D721Med (cell line): ENCODE results near the gene HBP1.
"Not testable (repeated sequence)": the region's sequence is repeated elsewhere in the genome, so short reads cannot be mapped to it uniquely, and the experiment has no call there.

Experiments used
- DNase-seq: peaks from one replicate; pipeline ENCODE4 v3.0.0; 2011; ENCODE audit warnings: low spot score; ENCODE audit not compliant: insufficient read length
- FAIRE-seq: peaks from 2 replicates; lab custom pipeline; 2011; peaks lifted over from hg19 to GRCh38; lab: Jason Lieb, UNC
- TF ChIP-seq, protein P1 (sequence below): IDR thresholded peaks from 2 replicates; pipeline ENCODE4 v1.5.1; 2012; ENCODE audit warnings: mild to moderate bottlenecking, control low read depth; ENCODE audit not compliant: insufficient read depth; ENCODE audit errors: missing control alignments

Gene HBP1

DNA sequence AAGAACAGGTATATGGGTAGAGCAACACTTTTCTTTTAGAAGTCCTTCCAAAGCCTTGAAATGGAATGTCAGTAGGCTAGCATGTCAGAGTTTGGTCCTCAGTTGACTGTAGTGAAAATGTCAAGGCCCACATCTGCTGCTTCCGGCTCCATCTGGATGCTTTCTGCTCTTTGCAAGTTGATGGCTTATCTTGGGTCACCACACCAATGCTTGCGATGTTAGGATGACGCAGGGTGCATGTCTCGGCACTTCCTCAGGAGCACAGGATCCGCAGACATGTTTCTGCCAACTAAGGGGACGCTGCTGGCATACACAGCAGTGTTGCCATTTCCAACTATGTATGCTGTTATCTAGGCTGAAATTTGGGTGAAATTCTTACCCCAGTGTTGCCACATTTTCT lies 14.0 kb upstream of the HBP1 start:
- FAIRE-seq (no peak), DNase-seq (no peak)
- TF ChIP-seq, protein P1, sequence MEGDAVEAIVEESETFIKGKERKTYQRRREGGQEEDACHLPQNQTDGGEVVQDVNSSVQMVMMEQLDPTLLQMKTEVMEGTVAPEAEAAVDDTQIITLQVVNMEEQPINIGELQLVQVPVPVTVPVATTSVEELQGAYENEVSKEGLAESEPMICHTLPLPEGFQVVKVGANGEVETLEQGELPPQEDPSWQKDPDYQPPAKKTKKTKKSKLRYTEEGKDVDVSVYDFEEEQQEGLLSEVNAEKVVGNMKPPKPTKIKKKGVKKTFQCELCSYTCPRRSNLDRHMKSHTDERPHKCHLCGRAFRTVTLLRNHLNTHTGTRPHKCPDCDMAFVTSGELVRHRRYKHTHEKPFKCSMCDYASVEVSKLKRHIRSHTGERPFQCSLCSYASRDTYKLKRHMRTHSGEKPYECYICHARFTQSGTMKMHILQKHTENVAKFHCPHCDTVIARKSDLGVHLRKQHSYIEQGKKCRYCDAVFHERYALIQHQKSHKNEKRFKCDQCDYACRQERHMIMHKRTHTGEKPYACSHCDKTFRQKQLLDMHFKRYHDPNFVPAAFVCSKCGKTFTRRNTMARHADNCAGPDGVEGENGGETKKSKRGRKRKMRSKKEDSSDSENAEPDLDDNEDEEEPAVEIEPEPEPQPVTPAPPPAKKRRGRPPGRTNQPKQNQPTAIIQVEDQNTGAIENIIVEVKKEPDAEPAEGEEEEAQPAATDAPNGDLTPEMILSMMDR, result no peak

- DNase-seq, FAIRE-seq: not testable (repeated sequence)
These were observed 13.1 kb upstream of the HBP1 start for GRCh38 chr7:107155726-107156125.

DNA sequence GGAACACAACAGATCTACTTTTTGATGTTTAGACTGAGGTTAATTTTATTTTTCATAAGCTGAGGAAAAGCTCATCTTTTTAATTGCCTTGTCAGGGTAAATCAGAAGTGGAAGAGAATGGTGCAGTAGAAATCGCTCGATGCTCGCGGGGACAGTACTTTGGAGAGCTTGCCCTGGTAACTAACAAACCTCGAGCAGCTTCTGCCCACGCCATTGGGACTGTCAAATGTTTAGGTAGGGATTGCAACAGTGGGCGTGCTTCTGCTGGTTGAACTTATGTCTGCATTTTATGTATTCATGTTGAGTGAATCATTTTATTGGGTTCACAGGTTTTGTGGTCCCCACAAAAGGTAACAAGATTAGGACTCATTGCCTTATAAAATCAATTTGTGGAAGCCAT lies 11.7 kb upstream of the HBP1 start:
- no peak for FAIRE-seq
- no peak for DNase-seq
- TF ChIP-seq, protein P1, result no peak

DNA sequence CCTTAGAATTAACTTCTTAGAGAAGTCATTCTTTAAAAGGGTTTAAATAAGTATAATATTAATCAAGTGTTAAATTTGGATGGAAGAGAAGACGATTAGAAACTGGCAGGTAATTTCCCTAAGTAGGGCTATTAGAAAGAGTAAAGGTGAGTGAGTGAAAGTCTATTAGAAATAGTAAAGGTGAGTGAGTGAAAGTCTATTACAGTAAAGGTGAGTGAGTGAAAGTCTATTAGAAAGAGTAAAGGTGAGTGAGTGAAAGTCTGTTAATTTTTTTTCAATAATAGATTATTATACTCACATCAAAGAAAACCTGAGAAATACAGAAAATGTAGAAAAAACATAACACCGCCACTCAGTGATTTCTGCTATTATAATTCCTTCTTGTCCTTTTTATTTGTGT lies 10.8 kb upstream of the HBP1 start:
- TF ChIP-seq, protein P1, result no peak
- no peak for FAIRE-seq
- no peak for DNase-seq

- TF ChIP-seq, protein P1, result no peak
- no peak for DNase-seq
- no peak for FAIRE-seq
These were observed 8.4 kb upstream of the HBP1 start for GRCh38 chr7:107160389-107160788.

DNA sequence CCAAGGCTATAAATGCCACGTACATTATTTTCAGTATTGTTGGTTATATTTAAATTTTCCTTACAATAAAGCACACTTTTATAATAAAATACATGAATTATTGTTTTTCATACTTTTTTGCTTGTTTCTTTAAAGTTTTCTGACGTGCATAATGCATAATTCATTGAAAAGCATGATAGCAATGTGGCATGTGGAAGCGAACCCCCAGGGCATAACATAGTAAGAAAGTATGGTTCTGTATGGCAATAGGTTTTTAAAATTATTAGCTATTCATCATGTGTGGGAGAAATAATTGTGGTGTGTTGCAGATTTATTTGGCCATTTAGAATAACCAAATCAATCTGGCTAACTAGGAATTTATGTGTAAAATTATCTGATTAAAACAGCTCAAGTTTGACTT lies 7.4 kb upstream of the HBP1 start:
- TF ChIP-seq, protein P1, result no peak
- no peak for FAIRE-seq
- no peak for DNase-seq

GRCh38 chr7:107162475-107162874 lies 6.3 kb upstream of the HBP1 start:
- TF ChIP-seq, protein P1, result no peak
- DNase-seq (no peak), FAIRE-seq (no peak)

DNA sequence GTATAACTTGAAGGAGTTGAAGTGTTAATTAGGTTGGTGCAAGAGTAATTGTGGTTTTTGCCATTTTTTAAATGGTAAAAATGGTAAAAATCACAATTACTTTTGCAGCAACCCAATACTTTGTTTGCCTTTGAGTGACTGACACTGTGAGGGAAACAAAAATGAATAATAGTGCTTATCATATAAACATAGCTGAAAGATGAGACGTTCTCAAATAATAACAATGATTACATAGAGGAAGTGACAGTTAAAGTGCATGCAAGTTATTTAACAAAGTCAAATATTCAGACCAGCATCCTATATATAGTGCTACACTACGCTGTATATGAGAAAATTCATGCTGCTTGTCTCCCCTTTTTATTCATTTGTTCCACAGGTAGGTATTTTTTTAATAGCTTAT lies 4.7 kb upstream of the HBP1 start:
- TF ChIP-seq, protein P1, result no peak
- DNase-seq (no peak), FAIRE-seq (no peak)
